Limb (tissue), 2 donors: ENCODE measurements around the gene EXOC6B.
"Not testable (repeated sequence)": the region's sequence is repeated elsewhere in the genome, so short reads cannot be mapped to it uniquely, and the experiment has no call there.

ENCODE experiments used
- DNase-seq, 2 donors: peaks; one replicate each; pipeline ENCODE4 v3.0.0-alpha.2; 2016; ENCODE audit errors: extremely low spot score in 2 of 2

The EXOC6B gene

DNA sequence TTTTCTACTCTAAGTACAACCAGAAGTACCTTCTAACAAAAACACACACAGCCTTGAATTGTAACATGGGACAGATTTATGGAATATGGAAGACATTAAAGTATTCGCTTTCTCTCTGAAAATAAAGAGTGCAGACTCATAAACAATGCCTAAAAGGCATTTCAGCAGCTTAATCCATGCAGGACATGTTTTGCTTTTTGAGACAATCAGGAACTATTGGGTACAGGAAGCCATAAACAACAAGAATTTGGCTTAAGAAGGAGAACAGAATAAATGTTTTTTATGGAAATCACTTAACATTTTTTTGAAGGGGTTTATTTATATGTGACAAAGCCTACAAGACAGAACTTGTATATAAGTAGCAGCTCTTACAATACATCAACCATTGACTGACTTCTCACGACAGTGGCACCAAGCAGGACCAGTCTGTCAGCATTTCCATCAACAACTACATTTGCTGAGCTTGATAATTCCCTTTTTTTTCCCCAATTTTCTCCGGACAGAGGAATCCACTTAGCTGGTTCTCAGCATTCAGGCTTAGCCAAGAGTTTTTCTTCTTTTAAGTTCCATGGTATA is 140.1 kb downstream of the EXOC6B start:
- no peak for DNase-seq

DNA sequence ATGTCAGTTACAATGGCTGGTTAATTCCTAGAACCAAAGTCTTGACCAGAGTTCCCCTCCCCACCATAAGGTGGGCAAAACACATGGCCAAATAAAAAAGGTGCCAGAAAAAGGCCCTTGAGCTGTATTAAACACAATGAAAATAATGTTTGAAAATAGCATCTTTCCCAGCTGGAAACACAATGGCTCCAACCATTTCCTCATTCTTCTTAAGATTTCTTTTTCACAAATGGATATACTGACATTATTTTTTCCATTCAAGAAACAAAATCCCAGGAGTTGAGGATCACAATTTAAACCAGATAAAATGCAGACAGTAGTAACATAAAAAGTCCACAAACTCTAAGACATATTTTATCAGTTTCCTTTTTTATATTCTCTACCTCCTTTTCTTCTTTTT is 143.8 kb downstream of the EXOC6B start:
- no peak for DNase-seq

DNA sequence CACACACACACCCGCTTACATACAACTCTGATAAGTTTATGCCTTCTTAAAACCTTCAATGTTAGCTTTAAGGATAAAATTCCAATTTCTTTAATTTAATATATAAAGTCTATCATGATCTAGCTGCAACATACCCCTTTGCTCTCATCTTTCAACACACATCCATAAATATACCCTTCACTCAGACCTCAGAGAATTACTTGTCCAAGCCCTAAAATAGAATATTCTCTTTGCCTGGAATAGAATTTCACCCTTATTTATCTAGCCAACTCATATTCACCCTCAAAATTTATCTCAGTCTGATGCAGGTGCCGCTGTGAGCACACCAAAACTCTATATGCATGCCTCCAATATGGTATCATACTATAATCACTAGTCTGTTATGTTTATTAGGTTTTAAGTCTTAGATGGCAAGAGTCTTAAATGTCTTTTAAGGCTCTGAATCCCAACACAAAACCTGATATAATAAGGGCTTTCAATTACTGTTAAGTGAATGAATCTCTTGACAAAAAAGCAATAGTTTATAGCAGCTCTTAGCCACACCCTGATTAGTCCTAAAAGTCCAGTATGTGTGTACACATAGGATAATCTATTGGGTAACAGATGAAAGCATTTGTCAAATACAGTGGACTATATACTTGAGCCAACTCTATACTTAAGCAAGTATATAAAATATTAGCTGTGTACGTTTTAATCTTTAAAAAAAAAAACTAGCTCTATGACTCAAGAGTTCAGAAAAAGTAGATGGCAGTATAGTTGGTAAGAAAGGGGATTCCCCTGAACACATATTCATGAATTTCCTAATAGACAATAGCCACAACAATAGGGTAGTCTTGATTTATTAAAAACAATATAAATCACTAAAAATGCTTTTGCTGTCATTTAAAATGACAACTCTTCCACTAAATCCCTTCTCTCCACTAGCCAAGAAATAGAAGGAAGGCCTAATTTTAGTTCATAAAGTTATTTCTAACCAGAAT is 144.5 kb downstream of the EXOC6B start:
- no peak for DNase-seq

DNA sequence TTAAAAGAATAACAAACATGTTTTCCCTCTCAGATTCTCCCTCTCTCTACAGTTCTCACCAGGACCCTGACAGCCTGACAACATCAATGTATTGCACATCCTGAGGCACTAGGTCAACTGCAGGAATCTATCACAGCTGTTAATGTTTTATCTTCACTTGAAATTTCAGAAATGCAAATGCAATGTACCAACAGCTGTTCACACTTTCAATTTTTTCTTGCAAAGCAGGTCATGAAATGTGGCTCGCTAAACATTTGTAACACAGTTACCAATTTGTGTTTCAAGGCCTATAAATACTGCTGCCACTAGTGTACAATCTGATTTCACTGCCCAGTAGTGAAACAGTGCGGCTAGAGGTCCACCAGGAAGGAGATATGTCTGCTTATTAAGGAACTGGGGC is 147.8 kb downstream of the EXOC6B start:
- no peak for DNase-seq

DNA sequence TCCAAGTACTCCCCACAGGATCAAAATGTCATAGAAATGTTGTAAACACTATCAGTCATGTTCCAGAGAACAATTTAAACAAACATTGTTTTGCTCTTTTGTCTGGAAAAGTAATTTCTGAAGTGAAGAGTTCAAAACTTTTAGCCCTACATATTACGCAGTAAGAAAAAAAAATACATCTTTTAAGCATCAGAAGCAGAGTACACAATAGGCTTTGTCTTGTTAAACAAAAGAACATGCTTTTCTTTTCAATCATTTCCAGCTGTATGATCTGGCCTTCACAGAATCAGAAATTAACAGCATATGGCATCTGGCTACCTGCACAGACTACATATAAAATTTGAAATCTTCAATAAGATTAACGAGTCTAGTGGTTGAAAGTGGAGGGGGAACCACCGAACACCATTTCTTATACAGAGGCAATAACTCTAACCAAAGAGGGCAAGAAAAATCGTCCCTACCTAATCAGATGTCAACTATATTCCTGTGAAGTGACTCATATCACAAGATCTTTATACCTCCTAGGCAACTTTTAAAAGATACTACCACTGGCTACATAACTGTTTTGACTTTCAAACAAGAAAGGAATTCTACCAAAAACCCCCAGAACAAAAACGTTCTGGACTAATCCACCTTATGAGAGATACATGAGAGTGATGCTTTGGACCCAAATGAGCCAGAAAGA is 149.3 kb downstream of the EXOC6B start:
- DNase-seq, result peak in 1 of 2 donors; percentile 41

DNA sequence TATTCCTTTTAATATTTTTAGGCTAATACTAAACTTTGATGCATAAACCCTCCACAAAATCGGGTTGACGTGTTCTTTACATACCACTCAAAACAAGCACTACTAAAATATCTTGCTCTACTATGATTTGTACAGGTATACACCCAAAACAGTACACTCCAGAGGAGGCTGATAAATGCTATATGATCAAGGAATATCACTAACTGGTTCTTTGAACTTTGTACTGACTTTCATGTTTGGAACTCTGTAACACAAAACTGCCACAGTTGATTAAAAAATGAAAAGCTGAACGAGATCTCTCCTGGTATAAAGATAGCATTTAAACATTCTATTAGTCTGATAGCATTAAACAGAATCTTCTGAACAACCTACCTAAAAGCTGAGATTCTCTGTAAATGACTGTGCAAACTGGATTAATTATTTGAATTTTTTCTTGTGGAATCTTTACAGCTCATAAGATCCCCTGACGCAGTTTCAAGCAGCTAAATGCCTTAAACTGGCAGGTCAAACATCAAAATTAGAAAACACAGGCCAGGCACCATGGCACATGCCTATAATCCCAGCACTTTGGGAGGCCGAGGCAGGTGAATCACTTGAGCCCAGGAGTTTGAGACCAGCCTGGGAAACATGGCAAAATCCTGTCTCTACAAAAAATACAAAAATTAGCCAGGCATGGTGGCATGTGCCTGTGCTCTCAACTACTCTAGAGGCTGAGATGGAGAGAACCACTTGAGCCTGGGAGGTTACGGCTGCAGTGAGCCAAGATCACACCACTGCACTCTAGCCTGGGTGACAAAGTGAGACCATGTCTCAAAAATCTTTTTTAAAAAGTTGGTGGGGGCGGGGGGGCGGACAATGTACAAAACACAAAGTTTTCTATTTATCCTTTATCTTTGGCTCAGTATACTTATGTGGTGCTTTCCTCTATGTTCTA is 150.6 kb downstream of the EXOC6B start:
- no peak for DNase-seq

DNA sequence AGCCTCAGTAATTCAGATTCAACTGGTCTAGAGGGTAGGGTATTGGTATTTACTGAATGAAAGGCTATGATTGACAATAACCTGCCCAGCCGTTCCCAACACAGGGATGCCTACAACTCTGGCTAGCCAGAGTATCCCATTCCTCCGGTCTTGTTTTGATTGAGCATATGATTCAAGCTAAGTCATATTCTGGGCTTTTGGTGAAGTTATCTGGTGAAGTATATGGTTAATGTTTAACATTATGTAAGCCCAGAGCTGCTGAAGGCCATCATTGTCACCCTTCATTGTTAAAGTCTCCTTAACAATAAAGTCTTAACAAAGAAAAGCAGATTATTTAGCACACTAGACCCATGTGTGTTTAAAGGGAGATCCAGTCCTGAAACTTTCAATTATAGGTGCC is 152.6 kb downstream of the EXOC6B start:
- DNase-seq, result no peak

DNA sequence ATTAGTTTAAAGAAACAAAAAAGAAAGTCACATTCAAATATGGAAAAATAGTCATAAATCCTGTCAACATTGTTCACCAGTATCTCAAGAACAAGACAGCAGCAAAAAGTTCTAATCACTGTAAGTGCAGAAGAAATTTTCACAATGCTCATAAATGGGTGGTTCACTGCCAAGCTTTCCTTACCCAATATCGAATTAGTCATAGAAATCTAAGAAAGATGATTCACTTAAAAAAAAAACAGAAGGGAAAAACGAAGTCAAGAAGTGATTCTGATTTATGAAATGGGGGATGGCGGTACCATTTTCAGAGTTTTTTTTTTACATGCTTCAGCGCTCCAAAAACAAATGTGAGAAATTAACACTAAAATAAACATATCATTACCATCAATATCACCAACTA is 156.7 kb downstream of the EXOC6B start:
- DNase-seq, result no peak

DNA sequence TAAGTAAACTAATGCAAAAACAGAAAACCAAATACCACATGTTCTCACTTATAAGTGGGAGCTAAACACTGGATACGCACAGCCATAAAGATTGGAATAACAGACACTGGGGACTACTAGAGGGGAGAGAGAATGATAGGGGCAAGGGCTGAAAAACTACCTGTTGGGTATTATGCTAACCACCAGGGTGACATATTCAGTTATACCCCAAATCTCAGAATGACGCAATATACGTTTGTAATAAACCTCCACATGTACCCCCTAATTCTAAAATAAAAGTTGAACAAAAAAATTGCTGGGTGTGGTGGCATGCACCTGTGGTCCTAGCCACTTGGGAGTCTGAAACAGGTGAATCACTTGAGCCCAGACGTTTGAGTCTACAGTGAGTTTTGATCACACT is 157.2 kb downstream of the EXOC6B start:
- DNase-seq, result no peak

DNA sequence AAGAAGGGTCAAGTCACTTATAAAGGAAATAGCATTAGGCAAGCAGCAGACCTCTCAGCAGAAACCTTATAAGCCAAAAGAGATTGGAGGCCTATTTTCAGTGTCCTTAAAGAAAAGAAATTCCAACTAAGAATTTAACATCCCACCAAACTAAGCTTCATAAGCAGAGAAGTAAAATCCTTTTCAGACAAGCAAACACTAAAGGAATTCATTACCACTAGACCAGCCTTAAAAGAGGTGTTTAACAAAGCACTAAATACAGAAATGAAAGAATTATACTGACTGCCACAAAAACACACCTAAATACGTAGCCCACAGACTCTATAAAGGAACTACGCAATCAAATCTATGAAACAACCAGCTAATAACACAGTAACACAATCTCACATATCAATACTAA is 160.4 kb downstream of the EXOC6B start:
- no peak for DNase-seq

DNA sequence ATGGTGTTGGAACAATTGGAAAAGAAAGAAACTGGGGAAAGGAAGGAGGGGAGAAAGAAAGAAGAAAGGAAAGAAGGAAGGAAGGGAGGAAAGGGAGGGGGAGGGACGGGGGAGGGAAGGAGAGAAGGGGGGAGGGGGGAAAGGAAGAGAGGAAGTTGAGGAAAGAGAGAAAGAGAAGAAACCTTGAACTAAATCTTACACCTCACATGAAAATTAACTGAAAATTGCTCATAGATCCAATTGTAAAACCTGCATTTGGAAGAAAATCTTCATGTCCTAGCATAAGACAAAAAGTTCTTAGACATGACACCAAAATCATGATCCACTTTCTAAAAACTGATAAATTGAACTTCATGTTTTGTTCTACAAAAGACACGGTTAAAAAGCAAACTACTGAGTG is 163.8 kb downstream of the EXOC6B start:
- DNase-seq, result no peak

DNA sequence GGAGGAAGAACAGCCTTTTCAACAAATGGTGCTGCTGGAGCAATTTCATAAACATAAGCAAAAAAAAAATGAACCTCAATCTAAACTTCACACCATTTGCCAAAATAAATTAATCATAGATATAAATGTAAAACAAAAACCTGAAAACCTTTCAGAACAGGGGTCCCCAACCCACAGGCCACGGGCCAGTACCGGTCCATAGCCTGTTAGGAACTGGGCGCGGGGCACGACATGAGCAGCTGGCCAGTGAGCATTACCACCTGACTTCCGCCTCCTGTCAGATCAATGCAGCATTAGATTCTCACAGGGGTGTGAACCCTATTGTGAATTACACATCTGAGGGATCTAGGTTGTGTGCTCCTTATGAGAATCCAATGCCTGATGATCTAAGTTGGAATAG is 176.0 kb downstream of the EXOC6B start:
- DNase-seq, result no peak

DNA sequence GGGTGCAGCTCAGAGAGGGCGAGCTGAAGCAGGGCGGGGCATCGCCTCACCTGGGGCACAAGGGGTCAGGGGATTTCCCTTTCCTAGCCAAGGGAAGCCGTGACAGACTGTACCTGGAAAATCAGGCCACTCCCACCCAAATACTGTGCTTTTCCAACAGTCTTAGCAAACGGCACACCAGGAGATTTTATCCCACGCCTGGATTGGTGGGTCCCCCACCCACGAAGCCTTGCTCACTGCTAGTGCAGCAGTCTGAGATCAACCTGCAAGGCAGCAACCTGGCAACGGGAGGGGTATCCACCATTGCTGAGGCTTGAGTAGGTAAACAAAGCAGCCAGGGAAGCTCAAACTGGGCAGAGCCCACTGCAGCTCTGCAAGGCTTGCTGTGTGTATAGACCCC is 184.6 kb downstream of the EXOC6B start:
- DNase-seq, result not testable (repeated sequence)

DNA sequence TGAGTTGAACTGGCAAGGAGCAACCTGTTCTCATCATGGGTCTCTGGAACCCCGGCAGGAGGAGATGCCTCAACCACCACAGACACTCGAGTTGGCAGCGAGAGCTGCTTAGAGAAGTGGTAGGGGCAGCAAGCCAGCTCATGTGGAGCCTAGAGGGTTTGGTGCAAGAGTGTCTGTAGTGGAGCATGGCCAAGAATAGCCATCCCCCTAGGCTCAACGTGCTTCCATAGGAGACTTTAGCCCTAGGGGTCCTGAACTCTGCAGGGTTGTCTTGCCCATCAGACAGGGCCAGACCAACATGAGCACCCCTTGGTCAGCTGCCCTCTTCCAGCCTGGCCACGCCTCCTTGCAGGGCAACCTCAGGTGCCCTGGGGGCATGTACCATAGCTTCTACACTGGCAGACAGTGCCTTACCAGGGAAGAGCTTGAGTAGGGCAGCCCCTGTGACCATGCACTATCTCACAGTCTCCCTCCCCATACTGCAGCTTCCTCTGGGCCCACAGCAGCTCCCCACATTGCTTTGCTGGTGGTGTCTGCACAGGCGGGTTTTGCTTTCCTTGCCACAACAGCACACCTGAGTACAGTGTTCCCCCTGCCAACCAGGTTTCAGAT is 187.1 kb downstream of the EXOC6B start:
- no peak for DNase-seq

DNA sequence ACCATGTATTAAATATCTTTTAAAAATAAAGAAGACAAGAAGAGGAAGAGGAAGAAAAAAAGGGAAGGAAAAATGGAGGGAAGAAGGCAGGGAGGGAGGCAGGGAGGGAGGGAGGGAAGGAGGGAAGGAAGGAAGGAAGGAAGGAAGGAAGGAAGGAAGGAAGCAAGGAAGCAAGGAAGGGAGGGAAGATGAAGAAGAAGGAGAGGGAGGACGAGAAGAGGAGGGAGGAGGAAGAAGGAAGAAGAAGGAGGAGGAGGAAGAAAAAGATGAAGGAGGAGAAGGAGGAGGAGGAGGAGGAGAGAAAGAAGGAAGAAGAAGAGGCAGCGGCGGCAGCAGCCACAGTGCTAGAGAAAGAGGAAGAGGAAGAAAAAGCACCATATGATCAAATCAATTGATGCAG is 189.6 kb downstream of the EXOC6B start:
- no peak for DNase-seq

DNA sequence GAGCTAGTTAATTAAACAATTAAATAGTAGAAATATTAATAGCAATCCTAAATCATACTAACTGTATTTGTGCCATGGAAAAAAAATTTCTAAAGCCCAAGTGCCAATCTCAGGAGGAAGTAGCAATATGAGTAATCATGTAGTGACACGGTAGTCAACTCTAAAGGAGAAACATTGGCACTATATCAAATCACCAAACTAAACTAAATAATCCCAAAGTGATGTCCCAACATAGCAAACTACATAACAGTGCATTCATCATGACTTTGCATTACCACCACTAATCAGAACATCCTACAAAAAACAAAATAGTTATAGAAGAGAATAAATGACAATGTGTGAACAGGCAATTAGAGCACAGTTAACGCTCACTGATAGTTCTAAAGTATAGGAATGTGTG is 195.1 kb downstream of the EXOC6B start:
- no peak for DNase-seq

DNA sequence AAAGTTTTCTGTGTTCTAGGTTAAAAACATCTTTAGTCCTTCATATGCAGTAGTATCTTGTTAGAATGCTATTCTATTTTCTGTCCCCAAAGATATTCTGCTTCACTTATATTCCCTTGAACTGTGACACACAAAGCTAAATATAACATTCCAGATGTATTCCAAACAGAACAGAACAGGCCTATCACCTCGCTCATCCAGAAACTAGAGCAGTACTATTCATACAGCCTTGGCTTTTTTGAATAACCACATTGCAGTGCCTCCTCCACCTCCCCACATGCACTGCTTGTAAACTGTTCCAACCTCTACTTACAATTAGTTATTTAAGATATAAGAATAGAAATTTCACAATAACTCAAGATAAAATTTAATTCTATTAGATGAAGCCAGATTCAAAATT is 196.8 kb downstream of the EXOC6B start:
- no peak for DNase-seq

DNA sequence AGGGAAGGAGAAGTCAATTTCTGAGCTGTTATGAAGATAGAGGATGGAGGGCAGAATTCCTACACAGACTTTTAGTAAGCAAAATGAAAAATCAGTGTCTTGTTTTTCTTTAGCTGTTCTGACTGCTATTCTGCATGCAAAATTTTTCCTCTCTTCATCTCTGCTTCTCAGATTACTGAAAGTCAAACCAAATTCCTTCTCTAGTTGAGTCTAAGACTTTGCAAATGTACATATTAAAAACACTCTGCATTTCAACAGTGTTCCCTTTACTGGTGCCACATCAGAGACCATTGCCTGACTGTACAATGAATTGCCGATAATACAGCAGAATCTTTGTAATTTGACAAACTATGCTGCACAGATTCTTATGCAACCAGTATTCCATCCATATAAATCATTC is 198.8 kb downstream of the EXOC6B start:
- no peak for DNase-seq

DNA sequence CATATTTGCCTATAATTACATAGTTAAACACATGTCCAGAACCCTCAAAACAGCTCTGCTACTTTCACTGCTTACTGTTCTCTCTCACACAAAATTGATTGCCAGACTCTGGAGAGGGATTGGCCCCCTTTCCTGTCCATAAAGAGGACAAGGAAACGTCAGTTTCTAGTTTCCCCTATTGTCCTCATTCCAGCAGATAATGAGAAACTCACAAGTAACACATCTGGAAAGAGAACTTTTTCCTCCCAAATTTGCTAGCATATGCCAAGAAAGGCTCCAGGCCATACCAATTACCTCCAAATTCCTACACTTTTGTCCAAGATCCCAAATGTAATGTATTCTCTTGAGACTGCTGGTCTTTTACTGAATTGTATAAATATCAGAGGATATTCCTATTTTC is 200.5 kb downstream of the EXOC6B start:
- DNase-seq, result peak in 1 of 2 donors; percentile 32

DNA sequence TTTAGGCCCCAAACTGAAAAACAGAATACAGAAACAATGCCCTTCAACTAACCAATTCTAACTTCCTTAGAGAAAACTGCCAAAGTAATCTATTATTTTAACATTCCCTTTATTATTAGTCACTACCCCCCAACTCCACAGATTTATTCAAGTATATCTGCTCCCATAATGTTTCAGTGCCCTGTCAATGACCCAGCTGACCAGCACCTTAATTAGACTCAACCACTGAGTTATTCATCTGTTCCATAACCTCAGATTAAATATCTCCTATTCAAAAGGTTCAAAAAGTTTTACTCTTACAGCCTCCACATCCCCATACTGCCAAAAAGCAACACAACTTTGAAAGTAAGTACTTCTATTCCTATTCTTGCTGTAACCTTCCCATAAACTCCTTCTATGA is 202.4 kb downstream of the EXOC6B start:
- no peak for DNase-seq

DNA sequence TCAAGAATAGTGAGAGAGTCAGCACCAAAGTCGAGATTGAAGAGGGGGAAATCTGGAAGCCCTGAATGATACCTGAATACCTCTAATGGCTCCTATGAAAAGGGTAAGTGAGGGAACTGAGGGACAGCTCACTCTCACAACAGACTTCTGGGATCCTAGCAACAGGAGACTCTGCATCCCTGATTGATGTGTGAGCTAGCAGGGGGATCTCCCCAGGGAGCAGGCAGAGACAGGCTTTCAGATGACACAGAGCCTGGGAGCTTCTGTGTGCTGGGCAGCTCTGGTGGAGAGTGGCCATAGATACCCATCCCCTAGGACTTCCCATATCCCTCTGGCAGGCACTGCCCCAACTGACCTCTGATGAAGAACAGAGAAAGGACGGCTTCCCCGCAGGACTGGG is 206.2 kb downstream of the EXOC6B start:
- DNase-seq, result no peak
